Measurements from ENCODE around the gene IKZF2. TPM values are rescaled to one million over a fixed set of nuclear protein-coding genes. Genes with fewer than 3 reads are reported as not detected.

Gene IKZF2
- total and polyA plus RNA-seq, 4 donors: 0.35 to 4.7 (median 2.5) TPM

GRCh38 chr2:213148572-213149261, 2.7 kb downstream of the IKZF2 start:
- 45% methylated on average over 2 of the region's 2 CpGs for WGBS

DNA sequence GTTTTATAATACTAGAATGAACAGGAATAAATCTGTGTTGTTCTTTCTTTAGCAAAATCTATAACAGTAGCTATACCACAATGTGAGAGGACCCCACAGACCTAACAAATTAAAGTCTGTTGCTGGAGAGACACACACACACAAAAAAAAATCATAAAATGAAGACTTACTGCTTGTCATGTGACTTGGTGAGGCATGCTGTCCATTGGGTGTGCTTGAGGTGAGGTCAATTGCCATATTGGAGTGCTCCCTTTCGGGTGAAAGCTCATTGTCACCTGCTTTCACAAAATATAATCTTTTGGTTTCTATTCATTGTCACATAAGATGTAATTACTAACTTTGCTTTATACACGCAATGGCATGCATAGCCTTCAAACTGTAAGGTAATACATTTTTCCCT, 3.9 kb downstream of the IKZF2 start:
- no peaks in the 10 kb centered on the region for H3K27me3 ChIP-seq (ENCODE audit: control insufficient read depth in 4 of 4, insufficient read depth in 4 of 4, low read length in 3 of 4)
- WGBS: 95% methylated on average over 2 of the region's 2 CpGs
- no peak overlapping the region for H3K27ac ChIP-seq (ENCODE audit: low read depth in 1 of 2, low read length in 2 of 2)
- H3K36me3 ChIP-seq (ENCODE audit: control insufficient read depth in 4 of 4, insufficient read depth in 3 of 4, low read depth in 1 of 4, low read length in 3 of 4): no peaks in the 10 kb centered on the region
- H3K4me1 ChIP-seq (ENCODE audit: control insufficient read depth in 4 of 4, insufficient read depth in 4 of 4, low read length in 3 of 4): peaks cover 1 to 25% (median 14%) of the 10 kb centered on the region in 4 donors
- H3K9me3 ChIP-seq (ENCODE audit: control insufficient read depth in 4 of 4, low read length in 3 of 4): no peaks in the 10 kb centered on the region
- no peak overlapping the region for H3K9ac ChIP-seq (ENCODE audit: low read depth in 1 of 2, low read length in 2 of 2)
- no peak for DNase-seq (ENCODE audit: low spot score)
- H3K4me3 ChIP-seq (ENCODE audit: low read depth in 1 of 3, low read length in 3 of 3): no peak overlapping the region
- TF ChIP-seq SP1 (IDR thresholded peaks at IDR 0.05) (no peak), REST (IDR thresholded peaks at IDR 0.05) (no peak), HNF4G (IDR thresholded peaks at IDR 0.05) (no peak), RAD21 (IDR thresholded peaks at IDR 0.05) (no peak), RXRA (IDR thresholded peaks at IDR 0.05) (no peak), CTCF (IDR thresholded peaks at IDR 0.05; ENCODE audit: low read depth, low read length, missing input control) (no peak)

More at GRCh38 chr2:213148572-213149261, 2.7 kb downstream of the IKZF2 start:
- DNase-seq (ENCODE audit: low spot score): no peak
- no peak for TF ChIP-seq TAF1 (conservative IDR thresholded peaks at IDR 0.05)
- TF ChIP-seq, protein P1, sequence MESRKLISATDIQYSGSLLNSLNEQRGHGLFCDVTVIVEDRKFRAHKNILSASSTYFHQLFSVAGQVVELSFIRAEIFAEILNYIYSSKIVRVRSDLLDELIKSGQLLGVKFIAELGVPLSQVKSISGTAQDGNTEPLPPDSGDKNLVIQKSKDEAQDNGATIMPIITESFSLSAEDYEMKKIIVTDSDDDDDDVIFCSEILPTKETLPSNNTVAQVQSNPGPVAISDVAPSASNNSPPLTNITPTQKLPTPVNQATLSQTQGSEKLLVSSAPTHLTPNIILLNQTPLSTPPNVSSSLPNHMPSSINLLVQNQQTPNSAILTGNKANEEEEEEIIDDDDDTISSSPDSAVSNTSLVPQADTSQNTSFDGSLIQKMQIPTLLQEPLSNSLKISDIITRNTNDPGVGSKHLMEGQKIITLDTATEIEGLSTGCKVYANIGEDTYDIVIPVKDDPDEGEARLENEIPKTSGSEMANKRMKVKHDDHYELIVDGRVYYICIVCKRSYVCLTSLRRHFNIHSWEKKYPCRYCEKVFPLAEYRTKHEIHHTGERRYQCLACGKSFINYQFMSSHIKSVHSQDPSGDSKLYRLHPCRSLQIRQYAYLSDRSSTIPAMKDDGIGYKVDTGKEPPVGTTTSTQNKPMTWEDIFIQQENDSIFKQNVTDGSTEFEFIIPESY (IDR thresholded peaks at IDR 0.05): no peak
- TF ChIP-seq GABPA (IDR thresholded peaks at IDR 0.05 in 1 of 2, conservative IDR thresholded peaks at IDR 0.05 in 1 of 2): no peak
- TF ChIP-seq JUND (IDR thresholded peaks at IDR 0.05): no peak
- TF ChIP-seq NR2F2 (IDR thresholded peaks at IDR 0.05): no peak
- TF ChIP-seq HNF4G (IDR thresholded peaks at IDR 0.05): no peak
- no peak for TF ChIP-seq SP1 (IDR thresholded peaks at IDR 0.05)
- TF ChIP-seq YY1 (IDR thresholded peaks at IDR 0.05): no peak
- no peak for TF ChIP-seq RXRA (IDR thresholded peaks at IDR 0.05)
- TF ChIP-seq MAX (IDR thresholded peaks at IDR 0.05): no peak
- no peak for TF ChIP-seq RAD21 (IDR thresholded peaks at IDR 0.05)
- TF ChIP-seq, protein P2, sequence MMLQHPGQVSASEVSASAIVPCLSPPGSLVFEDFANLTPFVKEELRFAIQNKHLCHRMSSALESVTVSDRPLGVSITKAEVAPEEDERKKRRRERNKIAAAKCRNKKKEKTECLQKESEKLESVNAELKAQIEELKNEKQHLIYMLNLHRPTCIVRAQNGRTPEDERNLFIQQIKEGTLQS (IDR thresholded peaks at IDR 0.05): no peak
- TF ChIP-seq FOXA1 (IDR thresholded peaks at IDR 0.05): no peak
- TF ChIP-seq EGR1 (IDR thresholded peaks at IDR 0.05; ENCODE audit: low read depth in 2 of 2): no peak
- no peak for TF ChIP-seq REST (IDR thresholded peaks at IDR 0.05)
- no peak for TF ChIP-seq HNF4A (conservative IDR thresholded peaks at IDR 0.05)
- Histone ChIP-seq H3K27me3 (ENCODE audit: control insufficient read depth in 4 of 4, insufficient read depth in 4 of 4, low read length in 3 of 4) (no peaks in the 10 kb centered on the region), H3K9ac (ENCODE audit: low read depth in 1 of 2, low read length in 2 of 2) (no peak overlapping the region), H3K36me3 (ENCODE audit: control insufficient read depth in 4 of 4, insufficient read depth in 3 of 4, low read depth in 1 of 4, low read length in 3 of 4) (no peaks in the 10 kb centered on the region), H3K4me3 (ENCODE audit: low read depth in 1 of 3, low read length in 3 of 3) (no peak overlapping the region), H3K4me1 (ENCODE audit: control insufficient read depth in 4 of 4, insufficient read depth in 4 of 4, low read length in 3 of 4) (peaks cover 1 to 35% (median 20%) of the 10 kb centered on the region in 4 donors), H3K9me3 (ENCODE audit: control insufficient read depth in 4 of 4, low read length in 3 of 4) (no peaks in the 10 kb centered on the region), H3K27ac (ENCODE audit: low read depth in 1 of 2, low read length in 2 of 2) (peak overlapping the region in 1 of 2 donors; percentile 3)
